Measurements from ENCODE around the gene PTCH2. TPM values are rescaled to one million over a fixed set of nuclear protein-coding genes. Genes with fewer than 3 reads are reported as not detected.

PTCH2 gene
- total RNA-seq, 1 experiment from 2014 or later = 0.79 TPM

DNA sequence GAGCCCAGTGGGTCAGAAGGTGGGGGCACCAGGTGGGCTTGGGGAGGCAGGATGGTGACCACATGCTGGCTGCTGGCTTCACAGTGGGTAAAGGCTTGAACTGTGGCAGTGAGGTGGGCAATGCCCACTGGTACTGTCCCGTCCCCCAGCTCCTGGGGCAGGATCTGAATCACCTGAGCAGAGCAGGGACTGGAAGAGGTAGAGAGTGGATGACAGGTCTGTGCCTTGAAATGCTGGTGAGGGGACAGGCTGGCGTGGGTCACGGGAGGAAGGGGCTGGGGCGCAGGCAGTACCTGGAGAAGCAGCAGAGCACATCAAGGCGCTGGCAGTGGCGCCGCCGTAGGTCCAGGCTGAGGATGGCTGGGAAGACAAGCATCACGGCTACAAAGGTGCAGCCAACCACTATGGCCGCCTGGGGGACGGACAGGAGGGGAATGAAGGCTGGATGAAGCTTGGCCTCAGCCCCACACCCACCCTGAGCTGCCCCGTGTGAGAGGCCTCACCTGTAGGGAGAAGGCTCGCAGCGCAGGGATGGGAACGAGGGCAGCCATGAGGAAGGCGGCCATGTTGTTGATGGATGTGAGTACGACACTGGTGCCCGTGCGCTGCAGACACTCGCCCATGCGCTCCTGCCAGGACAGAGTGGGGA lies 14.9 kb downstream of the PTCH2 start:
- Histone ChIP-seq H3K56ac (ENCODE audit: insufficient read length, low read depth, low read length) (no peak overlapping the region), H3K14ac (ENCODE audit: insufficient read depth, low read length) (no peak overlapping the region), H3K27me3 (ENCODE audit: insufficient read depth, low read length) (no peaks in the 10 kb centered on the region), H3K18ac (ENCODE audit: insufficient read length, low read depth, low read length) (no peak overlapping the region), H3K9me3 (ENCODE audit: control insufficient read depth, low read depth, low read length) (no peaks in the 10 kb centered on the region), H3K4me1 (ENCODE audit: insufficient read depth, low read length) (no peaks in the 10 kb centered on the region; the same call in 1 of the 2 replicates), H2AK5ac (ENCODE audit: insufficient read length, low read length) (no peak overlapping the region), H2BK20ac (ENCODE audit: low read depth, low read length, poor library complexity, severe bottlenecking) (no peak overlapping the region), H3K4ac (ENCODE audit: low read depth, low read length) (no peak overlapping the region), H2BK5ac (ENCODE audit: insufficient read length, low read length) (no peak overlapping the region), H3K79me2 (ENCODE audit: insufficient read depth, low read length) (no peaks in the 10 kb centered on the region), H4K5ac (ENCODE audit: insufficient read length, low read depth, low read length) (no peak overlapping the region), H2BK120ac (ENCODE audit: low read depth, low read length, poor library complexity, severe bottlenecking) (no peak overlapping the region), H2BK15ac (ENCODE audit: low read depth, low read length) (no peak overlapping the region), H3K23ac (ENCODE audit: insufficient read length, low read depth, low read length) (no peak overlapping the region), H3K9ac (ENCODE audit: extremely low read depth, insufficient read length, low read length) (no peak overlapping the region), H4K91ac (ENCODE audit: insufficient read length, low read depth, low read length) (no peak overlapping the region), H3K4me2 (ENCODE audit: insufficient read depth, insufficient read length, low read length) (no peak overlapping the region), H3K23me2 (ENCODE audit: insufficient read length, low read depth, low read length, poor library complexity, severe bottlenecking) (no peaks in the 10 kb centered on the region), H2BK12ac (ENCODE audit: insufficient read length, low read depth, low read length) (no peak overlapping the region), H4K8ac (replicated peaks; ENCODE audit: insufficient read length, low read depth, low read length) (no peak overlapping the region), H2AFZ (ENCODE audit: low read length) (no peak overlapping the region), H3K27ac (ENCODE audit: insufficient read length, low read depth, low read length) (no peak overlapping the region), H3K79me1 (ENCODE audit: insufficient read depth, low read depth, low read length, poor library complexity, severe bottlenecking) (no peaks in the 10 kb centered on the region), H4K20me1 (ENCODE audit: control insufficient read depth, insufficient read depth, insufficient read length) (no peaks in the 10 kb centered on the region), H3T11ph (ENCODE audit: low read length) (no peak overlapping the region)
- no CpG with 5 or more reads among the region's 21 CpGs for WGBS (ENCODE audit: extremely low coverage, insufficient read length, low lambda C conversion rate)
- Mint-ChIP-seq H3K27ac (peak overlapping the region in 1 of 3 experiments; percentile 68; a peak in 1 of 7 replicates), H3K27me3 (ENCODE audit: low read depth) (no peaks in the 10 kb centered on the region; the same call in 1 of the 2 replicates), H3K36me3 (ENCODE audit: insufficient read depth in 1 of 3, low read depth in 3 of 3) (no peaks in the 10 kb centered on the region), H3K4me3 (no peak overlapping the region), H3K9me3 (no peaks in the 10 kb centered on the region), H3K4me1 (peaks cover 10 to 18% of the 10 kb centered on the region in 2 experiments)
- TF ChIP-seq, protein P1, sequence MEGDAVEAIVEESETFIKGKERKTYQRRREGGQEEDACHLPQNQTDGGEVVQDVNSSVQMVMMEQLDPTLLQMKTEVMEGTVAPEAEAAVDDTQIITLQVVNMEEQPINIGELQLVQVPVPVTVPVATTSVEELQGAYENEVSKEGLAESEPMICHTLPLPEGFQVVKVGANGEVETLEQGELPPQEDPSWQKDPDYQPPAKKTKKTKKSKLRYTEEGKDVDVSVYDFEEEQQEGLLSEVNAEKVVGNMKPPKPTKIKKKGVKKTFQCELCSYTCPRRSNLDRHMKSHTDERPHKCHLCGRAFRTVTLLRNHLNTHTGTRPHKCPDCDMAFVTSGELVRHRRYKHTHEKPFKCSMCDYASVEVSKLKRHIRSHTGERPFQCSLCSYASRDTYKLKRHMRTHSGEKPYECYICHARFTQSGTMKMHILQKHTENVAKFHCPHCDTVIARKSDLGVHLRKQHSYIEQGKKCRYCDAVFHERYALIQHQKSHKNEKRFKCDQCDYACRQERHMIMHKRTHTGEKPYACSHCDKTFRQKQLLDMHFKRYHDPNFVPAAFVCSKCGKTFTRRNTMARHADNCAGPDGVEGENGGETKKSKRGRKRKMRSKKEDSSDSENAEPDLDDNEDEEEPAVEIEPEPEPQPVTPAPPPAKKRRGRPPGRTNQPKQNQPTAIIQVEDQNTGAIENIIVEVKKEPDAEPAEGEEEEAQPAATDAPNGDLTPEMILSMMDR (conservative IDR thresholded peaks at IDR 0.05) = no peak
- DNase-seq = peak; percentile 42
